Activated CD8-positive, alpha-beta memory T cell treated with anti-CD3 and anti-CD28 coated beads for 36 hours (primary cell): ENCODE data around the gene SUMO1. TPM values are rescaled to one million over a fixed set of nuclear protein-coding genes. Genes with fewer than 3 reads are reported as not detected.

Source experiments
- CTCF ChIA-PET: fragments of 350-600 bp; sonication (Branson Sonifier 250); formaldehyde crosslinking; loops from one replicate; lab custom pipeline; 2021; ENCODE audit warnings: antibody characterized with exemption; lab: Charles Lee
- POLR2A ChIA-PET: fragments of 350-600 bp; sonication (Branson Sonifier 250); formaldehyde crosslinking; loops from one replicate; lab custom pipeline; 2021; ENCODE audit warnings: antibody characterized with exemption; lab: Charles Lee
- total RNA-seq, 2 experiments: library from RNA; stranded (reverse); gene quantifications; one replicate each; pipeline ENCODE4 v1.2.3, GENCODE V29; 2021

The SUMO1 gene
- total RNA-seq, 2 experiments from 2014 or later = 112 to 116 TPM

GRCh38 chr2:202208526-202208925 lies 29.9 kb downstream of the SUMO1 start:
- ChIA-PET POLR2A (no interaction called here), CTCF (interaction anchor here (0.6 kb wide), 2 partner anchors 8 to 42 kb away, joined by 3 read pairs; no protein-coding TSS in a partner anchor)

GRCh38 chr2:202204855-202205254 lies 33.5 kb downstream of the SUMO1 start:
- ChIA-PET POLR2A (no interaction called here), CTCF (no interaction called here)

GRCh38 chr2:202203348-202203747 lies 35.0 kb downstream of the SUMO1 start:
- POLR2A ChIA-PET = no interaction called here
- CTCF ChIA-PET = no interaction called here

GRCh38 chr2:202201220-202202160 lies 36.9 kb downstream of the SUMO1 start:
- CTCF ChIA-PET = no interaction called here
- POLR2A ChIA-PET = no interaction called here

GRCh38 chr2:202196727-202197126 lies 41.7 kb downstream of the SUMO1 start:
- ChIA-PET CTCF (no interaction called here), POLR2A (no interaction called here)

GRCh38 chr2:202194418-202194817 lies 44.0 kb downstream of the SUMO1 start:
- CTCF ChIA-PET = no interaction called here
- POLR2A ChIA-PET = no interaction called here

- ChIA-PET POLR2A (no interaction called here), CTCF (no interaction called here)
These were observed 44.5 kb downstream of the SUMO1 start for GRCh38 chr2:202193881-202194353.

GRCh38 chr2:202193305-202193704 lies 45.1 kb downstream of the SUMO1 start:
- ChIA-PET POLR2A (no interaction called here), CTCF (no interaction called here)

- CTCF ChIA-PET = no interaction called here
- POLR2A ChIA-PET = no interaction called here
These were observed 50.8 kb downstream of the SUMO1 start for GRCh38 chr2:202187570-202187969.

GRCh38 chr2:202186641-202187202 lies 51.7 kb downstream of the SUMO1 start:
- POLR2A ChIA-PET = no interaction called here
- CTCF ChIA-PET = no interaction called here

- POLR2A ChIA-PET = no interaction called here
- CTCF ChIA-PET = no interaction called here
These were observed 53.2 kb downstream of the SUMO1 start for GRCh38 chr2:202185156-202185555.

- ChIA-PET CTCF (no interaction called here), POLR2A (no interaction called here)
These were observed 53.8 kb downstream of the SUMO1 start for GRCh38 chr2:202184557-202184956.

GRCh38 chr2:202178346-202178958 lies 59.9 kb downstream of the SUMO1 start:
- ChIA-PET POLR2A (no interaction called here), CTCF (interaction anchor here (0.6 to 2.7 kb wide), 9 partner anchors 9 to 1275 kb away, joined by 3 to 11 read pairs (median 4); no protein-coding TSS in a partner anchor)

- ChIA-PET CTCF (interaction anchor here (2.6 kb wide), 1 partner anchor 313 kb away, joined by 8 read pairs; no protein-coding TSS in a partner anchor), POLR2A (no interaction called here)
These were observed 65.8 kb downstream of the SUMO1 start for GRCh38 chr2:202172439-202173211.

GRCh38 chr2:202171241-202171825 lies 67.1 kb downstream of the SUMO1 start:
- ChIA-PET CTCF (interaction anchor here (2.6 kb wide), 1 partner anchor 311 kb away, joined by 8 read pairs; no protein-coding TSS in a partner anchor), POLR2A (no interaction called here)

GRCh38 chr2:202169832-202170424 lies 68.5 kb downstream of the SUMO1 start:
- POLR2A ChIA-PET = no interaction called here

GRCh38 chr2:202169131-202169530 lies 69.3 kb downstream of the SUMO1 start:
- ChIA-PET POLR2A (no interaction called here), CTCF (interaction anchor here (1.3 kb wide), 1 partner anchor 9 kb away, joined by 4 read pairs; no protein-coding TSS in a partner anchor)

More at GRCh38 chr2:202169832-202170424, 68.5 kb downstream of the SUMO1 start:
- CTCF ChIA-PET = interaction anchor here (0.5 to 1.3 kb wide), 2 partner anchors 8 to 933 kb away, joined by 4 to 5 read pairs; no protein-coding TSS in a partner anchor

- ChIA-PET CTCF (interaction anchor here (0.6 kb wide), 2 partner anchors 18 to 346 kb away, joined by 4 read pairs; no protein-coding TSS in a partner anchor), POLR2A (interaction anchor here (0.7 kb wide), 1 partner anchor 138 kb away, joined by 4 read pairs; no protein-coding TSS in a partner anchor)
These were observed 72.5 kb downstream of the SUMO1 start for GRCh38 chr2:202165945-202166344.
